DMS53 treated with DMSO at 0.1 percent for 48 hours (cell line): ENCODE measurements around the gene ELMO1.

Experiments
- DNase-seq: peaks from one replicate; lab custom pipeline; 2025; ENCODE audit not compliant: unreplicated experiment; lab: John Stamatoyannopoulos, UW

ELMO1 gene

DNA sequence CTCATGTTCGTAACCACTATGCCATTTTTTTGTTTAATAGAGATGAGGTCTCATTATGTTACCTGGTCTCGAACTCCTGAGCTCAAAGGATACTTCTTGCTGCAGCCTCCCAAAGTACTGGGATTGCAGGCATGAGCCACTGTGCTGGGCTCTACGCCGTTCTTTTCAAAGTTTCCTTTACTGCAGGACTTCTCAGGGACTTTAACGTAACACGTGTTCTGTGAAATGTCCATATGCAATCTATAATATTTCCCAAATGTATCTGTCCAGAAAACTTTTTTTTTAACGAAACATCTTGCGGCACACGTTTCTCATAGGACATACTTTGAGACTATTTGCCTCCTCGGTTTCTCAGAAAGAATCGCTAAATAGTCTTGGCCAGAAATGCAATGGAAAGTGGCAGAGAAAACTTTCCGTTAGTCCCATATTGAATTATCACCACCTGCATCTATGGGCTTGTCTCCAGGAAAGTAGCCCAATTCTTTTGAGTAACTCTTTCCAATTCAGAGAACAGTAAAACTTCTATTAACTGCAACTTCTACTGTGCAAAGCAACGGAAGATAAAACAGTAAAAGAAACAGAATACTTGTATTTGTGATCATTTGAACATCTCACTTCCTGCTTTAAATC lies 96.3 kb downstream of the ELMO1 start:
- no peak for DNase-seq

DNA sequence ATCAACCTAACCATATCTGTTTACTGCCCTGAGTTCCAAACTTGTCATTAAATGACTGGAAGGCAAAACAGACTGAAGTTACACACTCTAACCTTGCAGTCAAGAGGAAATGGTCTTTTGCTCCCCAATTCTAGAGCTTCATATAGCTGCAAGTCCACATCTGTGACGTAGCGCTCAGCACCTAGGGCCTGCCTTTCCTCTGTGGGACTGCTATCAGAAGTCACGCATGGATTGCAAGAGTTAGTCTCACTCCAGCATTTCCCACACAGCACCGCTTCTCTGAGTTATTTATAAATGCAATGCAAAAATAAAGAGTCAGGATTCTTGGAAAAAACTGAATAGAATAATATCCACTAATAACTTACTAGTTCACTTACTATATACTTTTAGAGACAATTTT lies 96.9 kb downstream of the ELMO1 start:
- DNase-seq = no peak

DNA sequence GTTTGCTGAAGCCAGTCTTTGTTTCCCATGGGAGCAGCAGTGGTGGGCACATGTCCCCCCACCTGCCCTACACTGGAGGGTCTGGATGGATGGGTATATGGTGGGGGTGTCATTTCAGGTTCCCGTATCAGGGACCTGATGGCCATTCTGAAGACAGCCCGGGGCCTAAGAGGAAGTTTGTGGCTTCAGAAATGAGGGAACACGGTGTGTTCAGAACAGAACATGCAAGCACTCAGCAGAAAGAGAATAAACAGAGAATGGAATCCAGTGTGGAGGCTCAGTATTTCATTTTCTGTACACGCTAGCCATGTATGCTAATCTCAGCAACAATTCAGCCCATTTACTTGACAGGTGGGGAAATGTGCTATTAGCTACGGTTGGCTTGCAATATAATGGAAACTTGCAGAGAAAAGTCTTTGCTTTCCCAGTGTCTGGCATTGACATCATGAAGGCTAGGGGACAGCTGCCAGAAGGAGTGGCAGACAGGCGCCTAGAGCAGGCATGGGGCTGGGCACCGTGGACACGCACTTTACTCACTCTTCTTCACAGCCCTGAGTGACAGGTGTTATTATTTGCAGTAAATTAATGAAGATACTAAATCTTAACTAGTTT lies 98.6 kb downstream of the ELMO1 start:
- DNase-seq = no peak

DNA sequence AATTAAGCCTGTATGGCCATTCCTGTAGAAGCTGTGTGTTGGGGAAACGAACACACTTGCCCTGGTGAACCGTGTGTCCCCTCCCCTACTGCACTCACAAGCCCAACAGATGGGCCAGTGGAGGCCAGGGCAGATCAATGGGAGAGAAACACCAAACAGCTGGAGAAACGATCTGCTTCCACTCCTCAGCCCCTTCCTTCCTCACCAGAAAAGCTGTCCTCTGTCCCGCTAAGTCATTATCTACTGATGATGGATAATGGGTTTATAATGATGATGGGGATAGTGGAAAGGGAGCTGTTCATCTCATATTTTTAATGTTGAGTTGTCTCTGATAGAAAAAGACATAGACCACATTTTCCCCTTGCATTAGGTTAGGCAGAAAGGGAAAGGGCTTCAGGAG lies 99.7 kb downstream of the ELMO1 start:
- DNase-seq = no peak

DNA sequence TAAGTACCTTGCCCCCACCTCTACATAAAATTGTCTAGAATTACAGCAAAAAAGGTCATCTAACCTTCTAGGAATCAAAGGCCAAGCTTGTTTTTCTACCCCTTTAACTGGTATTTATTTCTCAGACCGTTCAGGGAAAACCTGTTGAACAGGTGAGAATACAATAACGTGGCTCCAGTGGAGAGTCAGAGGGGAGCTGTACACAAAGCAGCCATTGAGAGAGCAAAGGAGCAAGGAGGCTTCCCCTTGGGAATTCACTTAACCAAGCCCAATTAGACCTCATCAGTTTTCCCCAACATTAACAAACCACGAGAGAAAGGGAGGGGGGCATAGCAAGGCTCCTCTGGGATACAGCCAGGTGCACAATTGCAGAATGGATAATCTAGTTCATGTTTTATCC lies 101.9 kb downstream of the ELMO1 start:
- no peak for DNase-seq

DNA sequence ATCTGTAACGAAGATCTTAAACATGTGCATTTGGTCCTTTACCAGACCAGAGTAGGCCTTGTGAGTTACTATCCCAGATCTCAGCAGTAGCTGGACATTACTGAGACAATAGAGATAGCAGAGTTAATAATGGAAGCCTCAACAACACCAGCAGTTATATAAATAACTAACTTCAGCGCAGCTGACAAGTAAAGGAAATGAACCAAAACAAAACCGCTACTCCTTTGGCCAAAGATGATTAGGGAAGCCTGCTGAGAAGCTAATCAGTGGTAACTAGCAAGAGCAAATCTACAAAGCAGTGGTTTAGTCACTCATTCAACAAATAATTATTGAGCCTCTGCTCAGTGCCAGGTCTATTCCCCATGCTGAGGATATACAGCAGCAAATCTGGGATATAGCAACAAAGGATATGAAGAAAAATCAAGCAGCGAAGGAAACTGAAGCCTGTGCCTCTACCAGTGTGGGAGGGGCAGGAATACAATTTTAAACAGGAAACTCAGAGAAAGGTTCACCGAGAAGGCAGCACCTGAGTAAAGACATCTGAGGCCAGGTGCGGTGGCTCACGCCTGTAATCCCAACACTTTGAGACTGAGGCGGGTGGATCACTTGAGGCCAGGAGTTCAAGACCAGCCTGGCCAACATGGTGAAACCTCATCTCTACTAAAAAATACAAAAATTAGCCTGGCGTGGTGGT lies 103.6 kb downstream of the ELMO1 start:
- DNase-seq = no peak

DNA sequence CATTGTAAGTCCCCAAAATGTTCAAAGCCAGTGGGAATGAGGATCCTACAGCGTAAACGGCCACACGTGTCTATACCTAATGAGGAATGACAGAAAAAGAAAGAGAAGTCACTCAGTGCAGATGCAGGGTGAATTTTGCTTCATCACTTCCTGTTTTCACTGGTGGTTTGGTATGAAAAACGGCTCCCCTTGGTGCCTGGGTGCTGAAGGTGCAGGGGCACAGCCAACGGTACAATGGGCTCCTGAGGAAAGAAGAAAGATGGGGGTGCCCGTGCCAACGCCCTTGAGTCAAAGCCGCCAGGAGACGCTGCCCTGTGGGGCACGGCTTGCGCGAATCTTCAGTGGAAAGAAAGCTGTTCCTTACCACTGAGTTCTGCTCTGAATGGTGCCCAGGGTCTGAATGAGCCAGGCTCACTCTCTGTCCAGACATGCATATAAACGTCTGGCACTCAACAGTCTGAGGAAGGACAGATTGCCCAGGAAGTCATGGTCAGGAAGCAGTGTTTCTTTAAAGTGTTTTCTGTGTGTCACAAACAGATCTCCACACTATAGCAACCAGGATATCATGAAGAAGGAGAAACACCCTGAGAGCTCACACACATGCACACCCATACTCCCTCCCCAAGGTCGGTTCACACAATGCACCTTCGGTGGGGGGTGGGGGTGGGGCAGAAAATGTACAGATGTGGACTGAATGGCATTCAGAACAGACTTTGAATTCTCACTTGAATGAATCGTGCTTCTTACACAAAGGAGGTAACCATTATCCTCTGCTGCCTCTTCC lies 105.8 kb downstream of the ELMO1 start:
- no peak for DNase-seq

DNA sequence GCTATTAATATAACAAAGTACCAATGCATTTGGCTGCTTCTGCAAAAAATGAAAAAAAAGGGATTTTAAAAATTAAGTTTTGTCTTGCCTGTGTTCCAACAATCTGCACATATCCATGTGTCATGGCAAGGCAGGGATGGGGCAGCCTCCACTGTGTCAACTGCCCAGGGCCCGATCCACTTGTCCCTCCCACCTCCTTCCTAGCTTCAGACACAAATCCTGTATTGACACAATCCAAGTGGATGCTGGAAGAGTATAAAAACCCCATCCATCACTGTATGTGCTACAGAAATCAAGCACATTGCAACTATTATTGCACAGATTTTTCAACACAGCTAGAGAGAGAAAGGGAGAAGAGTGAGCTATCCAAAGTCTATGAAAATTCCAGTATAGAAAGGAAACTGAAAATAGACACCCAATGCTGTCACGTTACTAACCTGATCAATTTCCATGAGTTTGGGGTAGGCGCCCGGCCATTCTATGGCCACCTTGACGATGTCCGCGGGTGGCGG lies 106.4 kb downstream of the ELMO1 start:
- DNase-seq = no peak

DNA sequence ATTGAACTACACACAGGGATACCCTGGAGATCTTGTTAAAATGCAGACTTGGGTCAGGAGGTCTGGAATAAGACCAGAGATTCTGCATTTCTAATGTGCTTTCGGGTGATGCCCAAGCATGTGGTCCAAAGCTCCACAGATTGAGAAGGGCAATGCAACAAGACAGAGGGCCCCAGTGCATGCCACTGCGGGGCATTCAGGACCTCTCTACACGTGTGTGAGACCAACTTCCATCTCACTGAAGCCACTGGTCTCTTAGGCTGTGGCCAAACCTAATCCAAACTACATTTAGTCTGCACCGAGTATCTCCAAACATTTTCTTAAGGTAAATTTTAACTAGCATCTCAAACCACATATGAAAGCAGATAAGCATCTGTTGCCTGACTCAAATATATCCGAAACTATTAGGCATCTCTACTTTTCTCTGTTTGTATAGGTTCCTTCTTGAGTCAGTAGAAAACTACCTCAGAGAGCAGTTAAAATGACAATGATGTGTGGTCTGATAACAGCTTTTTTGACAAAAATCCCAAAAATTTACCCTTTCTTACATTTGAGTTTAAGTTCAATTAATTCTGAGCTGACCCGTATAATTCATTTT lies 107.5 kb downstream of the ELMO1 start:
- DNase-seq = no peak

DNA sequence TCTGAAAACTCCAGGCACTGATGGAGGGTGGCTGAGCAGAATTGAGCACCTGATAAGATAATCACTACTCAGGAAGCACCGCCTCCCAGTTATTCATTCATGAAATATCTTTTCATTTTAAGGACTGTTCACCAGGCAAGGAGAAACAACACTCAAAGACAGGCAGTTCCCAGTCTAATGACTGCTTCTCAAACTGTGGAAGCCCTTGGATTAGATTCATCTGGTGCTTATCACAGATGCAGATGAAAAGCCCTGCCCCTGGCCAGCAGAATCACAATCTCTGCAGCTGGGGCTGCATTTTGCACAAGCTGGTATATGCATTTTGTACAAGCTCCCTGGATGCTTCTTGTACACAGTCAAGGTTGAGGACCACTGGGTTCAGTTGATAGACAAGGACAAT lies 109.7 kb downstream of the ELMO1 start:
- DNase-seq = no peak

DNA sequence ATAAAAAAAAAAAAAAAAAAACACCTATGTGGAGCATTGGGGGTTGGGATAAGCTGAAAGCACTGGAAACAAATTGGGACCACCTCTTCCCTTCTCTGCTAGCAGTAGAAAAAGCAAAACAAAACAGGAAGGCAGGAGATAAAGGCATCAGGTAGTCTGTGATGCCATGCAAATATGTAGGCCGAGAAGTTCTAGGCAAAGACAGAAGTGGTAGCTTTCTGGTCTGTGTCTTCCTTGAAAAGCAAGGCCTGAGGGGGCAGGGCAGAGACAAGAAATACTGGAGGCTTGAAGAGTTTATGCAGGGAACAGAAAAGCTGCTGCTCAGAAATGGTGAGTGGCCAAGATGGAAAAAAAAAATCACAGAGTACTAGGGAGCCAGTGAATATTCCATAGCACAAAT lies 111.1 kb downstream of the ELMO1 start:
- no peak for DNase-seq

DNA sequence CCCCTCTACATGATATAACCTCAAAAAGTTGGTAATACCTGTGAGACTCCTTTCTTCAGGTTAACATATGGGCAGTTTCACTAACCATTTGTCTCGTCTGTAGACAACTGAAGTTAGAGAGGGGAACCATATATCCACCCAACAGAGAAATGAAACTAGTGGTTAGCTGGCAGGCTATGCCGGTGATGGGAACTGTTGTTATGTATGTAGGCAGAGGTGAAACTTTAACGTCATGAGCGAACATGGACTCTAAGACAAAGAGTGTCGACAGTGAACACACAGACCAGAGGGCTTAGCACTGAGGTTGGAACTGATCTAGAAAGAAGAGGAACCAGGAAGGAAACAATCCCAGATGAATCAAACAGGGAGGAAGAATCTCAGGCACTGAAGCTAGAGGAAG lies 112.4 kb downstream of the ELMO1 start:
- DNase-seq = no peak

DNA sequence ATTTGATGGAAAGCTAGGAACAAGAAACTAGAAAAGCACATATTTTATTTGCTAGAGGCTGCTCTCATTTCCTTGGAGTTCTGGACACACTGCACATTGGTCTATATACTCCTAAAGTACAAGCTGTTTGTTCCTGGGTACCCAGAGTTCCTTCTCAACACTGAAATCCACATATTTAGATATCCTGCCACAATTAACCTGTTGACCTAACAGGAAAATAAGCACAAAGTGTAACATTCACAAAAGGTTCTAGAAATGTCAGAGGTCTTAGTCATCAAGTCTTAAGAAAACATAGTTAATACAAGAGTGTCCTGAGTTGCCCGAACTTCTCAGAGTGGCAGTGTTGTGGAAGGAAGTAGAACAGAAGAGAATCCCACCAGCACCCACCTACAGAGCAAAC lies 115.6 kb downstream of the ELMO1 start:
- no peak for DNase-seq

DNA sequence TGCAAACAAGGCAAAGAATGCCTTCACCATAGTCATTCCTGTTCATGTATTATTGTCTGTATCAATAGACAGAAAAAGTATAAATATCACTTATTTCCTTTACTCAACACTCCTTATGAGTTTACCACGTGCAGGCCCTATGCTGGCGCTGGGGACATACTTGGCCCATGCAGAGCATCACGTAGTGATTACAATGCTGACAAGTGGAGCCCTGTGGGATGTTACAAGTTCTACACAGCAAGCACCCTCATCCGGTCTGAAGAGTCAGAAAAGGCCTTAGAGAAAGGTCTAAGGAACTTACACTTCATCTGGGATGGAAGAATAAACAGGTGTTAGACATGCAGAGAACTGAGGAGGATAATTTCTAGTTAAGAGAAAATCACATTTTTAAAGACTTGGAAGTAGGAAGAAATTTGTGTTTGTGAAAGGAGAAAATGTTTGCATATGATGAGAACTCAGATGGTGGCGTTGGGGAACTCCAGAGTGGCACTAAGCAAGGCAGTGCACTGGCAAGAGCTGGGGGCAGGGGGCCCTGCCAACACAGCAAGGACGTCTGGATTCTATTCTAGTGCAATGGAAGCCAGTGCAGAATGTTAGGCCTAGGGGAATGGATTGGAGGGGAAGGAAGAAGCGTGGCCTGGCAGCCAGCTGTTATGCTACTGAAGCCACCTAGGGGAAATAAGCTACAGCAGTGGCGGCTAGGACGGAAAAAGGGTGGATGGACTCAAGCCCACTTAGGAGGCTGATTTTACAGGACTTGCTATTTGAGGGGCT lies 116.2 kb downstream of the ELMO1 start:
- no peak for DNase-seq

DNA sequence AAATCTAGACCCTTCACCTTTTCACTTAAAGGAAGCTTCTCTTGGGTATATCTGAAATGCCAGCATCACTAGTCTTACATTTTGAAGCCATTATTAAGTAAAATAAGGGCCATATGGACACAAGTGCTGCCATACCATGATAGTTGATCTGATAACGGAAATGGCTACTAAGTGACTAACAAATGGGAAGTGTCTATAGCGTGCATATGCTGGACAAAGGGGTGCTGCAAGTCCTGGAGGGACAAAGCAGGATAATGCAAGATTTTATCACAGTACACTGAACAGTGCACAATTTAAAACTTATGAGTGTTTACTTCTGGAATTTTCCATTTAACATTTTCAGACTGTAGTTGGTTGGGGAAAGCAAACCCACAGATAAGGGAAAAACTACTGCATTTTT lies 117.9 kb downstream of the ELMO1 start:
- no peak for DNase-seq

DNA sequence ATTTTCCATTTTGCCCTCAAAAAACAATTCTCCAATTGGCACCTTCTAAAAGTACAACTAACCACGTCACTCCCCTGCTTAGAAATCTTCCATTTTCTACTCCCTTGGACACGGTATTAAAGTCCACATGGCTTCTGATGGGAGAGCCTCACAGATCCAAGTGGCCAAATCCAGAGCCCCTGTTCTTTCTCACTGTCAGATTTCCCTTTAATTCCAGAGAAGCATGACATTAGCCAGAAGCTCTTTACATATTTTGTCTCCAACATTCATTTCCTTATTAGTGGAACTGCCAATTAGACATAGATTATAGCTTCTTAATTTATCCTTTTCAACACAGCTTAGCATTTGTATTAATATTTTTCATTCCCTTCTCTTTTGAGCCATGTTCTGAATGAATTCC lies 118.7 kb downstream of the ELMO1 start:
- DNase-seq = no peak

DNA sequence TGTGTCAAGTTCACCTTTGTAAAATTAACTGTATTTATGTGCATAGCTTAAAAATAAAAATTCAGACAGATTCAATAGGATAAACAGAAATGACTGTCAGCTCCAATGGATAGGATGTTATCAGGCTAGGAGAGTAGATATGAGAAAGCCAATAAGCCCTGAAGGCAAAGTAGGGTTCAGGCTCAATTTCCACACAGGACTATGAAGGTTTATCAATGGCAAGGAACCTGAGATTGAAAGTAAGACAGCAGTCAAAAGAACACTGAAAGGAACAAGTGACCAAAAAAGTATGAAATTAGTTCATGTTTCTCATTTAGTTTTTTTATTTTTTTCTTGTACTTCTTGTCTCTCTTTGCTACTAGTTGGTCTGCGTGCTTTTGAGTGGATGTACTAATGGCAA lies 121.4 kb downstream of the ELMO1 start:
- DNase-seq = no peak

DNA sequence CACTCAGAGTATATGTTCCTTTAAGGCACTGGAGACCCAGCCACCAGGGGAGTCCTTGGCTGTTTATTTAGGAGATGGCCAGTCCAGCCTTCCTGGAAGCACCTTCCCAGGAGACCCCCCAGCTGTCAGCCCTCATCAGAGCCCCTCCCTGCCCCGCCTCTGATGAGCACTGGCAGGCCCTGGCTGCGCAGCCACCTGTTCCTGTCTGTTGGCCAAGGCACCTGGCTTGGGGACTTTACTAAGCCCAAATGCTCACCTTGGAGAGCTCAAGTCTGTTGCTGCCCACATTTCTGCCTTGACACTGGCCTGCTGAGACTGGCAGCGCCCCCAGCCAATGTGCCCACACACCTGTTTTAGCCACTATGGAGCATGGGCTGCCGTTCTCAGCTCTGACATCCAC lies 124.7 kb downstream of the ELMO1 start:
- DNase-seq = no peak

DNA sequence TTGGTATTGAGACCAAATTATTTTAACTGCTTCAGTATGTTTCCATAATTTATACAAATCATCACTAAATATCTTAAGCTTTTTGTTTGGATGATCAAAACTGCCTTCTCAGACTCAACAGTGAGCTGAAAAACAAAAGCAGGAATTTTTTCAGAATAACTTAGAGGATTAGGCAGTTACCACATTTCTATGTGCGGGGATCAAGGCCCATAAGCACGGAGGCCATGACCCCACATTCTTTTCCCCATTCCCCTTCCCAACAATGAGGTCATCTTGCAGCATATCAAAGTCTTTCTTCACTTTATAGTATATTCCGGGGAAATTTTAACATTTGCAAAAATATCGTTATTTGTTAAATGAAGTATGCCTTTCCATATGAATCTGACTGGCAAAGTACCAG lies 125.8 kb downstream of the ELMO1 start:
- DNase-seq = no peak

DNA sequence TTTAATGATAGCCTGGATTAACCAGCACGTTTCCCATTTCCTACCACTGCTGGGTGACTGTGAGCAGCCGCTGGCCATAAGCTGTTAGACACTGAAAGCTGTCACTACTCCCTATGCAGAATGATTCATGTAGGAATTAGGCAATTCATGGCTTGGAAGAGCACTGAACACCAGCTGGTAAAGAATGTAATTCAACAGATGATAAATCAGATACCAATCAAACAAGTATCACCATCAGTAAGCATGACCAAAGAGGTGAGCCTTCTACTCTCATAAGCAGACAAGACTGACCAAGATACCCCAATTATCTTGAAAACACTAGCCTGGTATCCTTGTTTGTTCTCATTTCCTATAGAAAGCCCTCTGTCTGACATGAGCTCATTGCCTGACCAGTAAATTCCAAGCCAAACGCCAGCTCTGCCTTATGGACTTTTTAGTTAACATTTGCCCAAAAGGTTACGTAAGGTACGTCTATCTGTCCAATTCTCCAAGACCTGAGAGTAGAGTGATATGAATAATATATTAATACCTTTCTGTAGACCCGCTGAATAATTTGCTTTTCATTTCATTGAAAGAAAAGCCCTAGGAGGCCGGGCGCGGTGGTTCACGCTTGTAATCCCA lies 127.7 kb downstream of the ELMO1 start:
- no peak for DNase-seq
